GM23248 (cell line): Measurements from ENCODE around the gene ANKRD6. TPM values are rescaled to one million over a fixed set of nuclear protein-coding genes. Genes with fewer than 3 reads are reported as not detected.

Experiments
- DNase-seq: peaks from one replicate; pipeline ENCODE4 v3.0.0-alpha.2; 2015
- H2AFZ ChIP-seq: fragments of 200-600 bp; sonication (generic); 2 replicates; pipeline ENCODE4 v1.6.1; 2016; ENCODE audit warnings: antibody characterized with exemption
- H3F3A ChIP-seq: fragments of 200-600 bp; sonication (generic); 2 replicates; pipeline ENCODE4 v1.6.1; 2016; ENCODE audit warnings: mild to moderate bottlenecking, antibody characterized with exemption, mixed run types; ENCODE audit not compliant: insufficient read depth
- H3K27ac ChIP-seq: fragments of 200-600 bp; sonication (generic); 2 replicates; pipeline ENCODE4 v1.5.1; 2016; ENCODE audit warnings: mild to moderate bottlenecking
- H3K27me3 ChIP-seq: fragments of 200-600 bp; sonication (generic); replicated peaks from 2 replicates; pipeline ENCODE4 v1.6.1; 2016; ENCODE audit warnings: mild to moderate bottlenecking; ENCODE audit not compliant: insufficient read depth
- H3K36me3 ChIP-seq: fragments of 200-600 bp; sonication (generic); 2 replicates; pipeline ENCODE4 v1.6.1; 2016; ENCODE audit warnings: low read depth, mild to moderate bottlenecking
- H3K4me1 ChIP-seq: fragments of 200-600 bp; sonication (generic); 2 replicates; pipeline ENCODE4 v1.6.1; 2016; ENCODE audit warnings: mild to moderate bottlenecking; ENCODE audit not compliant: insufficient read depth
- H3K4me2 ChIP-seq: fragments of 200-600 bp; sonication (generic); one replicate; pipeline ENCODE4 v1.6.1; 2016; ENCODE audit warnings: mild to moderate bottlenecking; ENCODE audit not compliant: unreplicated experiment
- H3K4me3 ChIP-seq: fragments of 200-600 bp; sonication (generic); 2 replicates; pipeline ENCODE4 v1.5.1; 2016; ENCODE audit warnings: mild to moderate bottlenecking
- H3K79me2 ChIP-seq: fragments of 200-600 bp; sonication (generic); 2 replicates; pipeline ENCODE4 v1.6.1; 2016; ENCODE audit warnings: mild to moderate bottlenecking; ENCODE audit not compliant: insufficient read depth
- H3K9ac ChIP-seq: fragments of 200-600 bp; sonication (generic); 2 replicates; pipeline ENCODE4 v1.6.1; 2016; ENCODE audit warnings: mild to moderate bottlenecking
- H3K9me2 ChIP-seq: fragments of 200-600 bp; sonication (generic); 2 replicates; pipeline ENCODE4 v1.6.1; 2016; ENCODE audit warnings: mixed run types, mild to moderate bottlenecking, moderate library complexity; ENCODE audit not compliant: insufficient read depth
- H3K9me3 ChIP-seq: fragments of 200-600 bp; sonication (generic); one replicate; pipeline ENCODE4 v1.6.1; 2017; ENCODE audit warnings: low read depth
- H4K20me1 ChIP-seq: fragments of 200-600 bp; sonication (generic); 2 replicates; pipeline ENCODE4 v1.6.0; 2016; ENCODE audit not compliant: insufficient read depth
- EZH2 ChIP-seq: fragments of 200-600 bp; sonication (generic); IDR thresholded peaks from 2 replicates; pipeline ENCODE4 v1.6.1; 2018; ENCODE audit warnings: antibody characterized with exemption, mild to moderate bottlenecking; ENCODE audit not compliant: insufficient read depth, poor library complexity, severe bottlenecking
- EZH2phosphoT487 ChIP-seq: fragments of 200-600 bp; sonication (generic); IDR thresholded peaks from 2 replicates; pipeline ENCODE4 v1.6.1; 2018; ENCODE audit warnings: antibody characterized with exemption, moderate library complexity, mild to moderate bottlenecking, low read depth; ENCODE audit not compliant: insufficient read depth
- WGBS, 2 experiments: methylation state at CpG; one replicate each; pipeline ENCODE4 v1.1.6; 2015 to 2017; ENCODE audit warnings: low lambda C conversion rate in 2 of 2, low coverage in 1 of 2; ENCODE audit errors: missing lambda C conversion rate in 2 of 2; 5-methylcytosine and 5-hydroxymethylcytosine counted together
- in situ Hi-C: fragments of 300-500 bp; cut with MboI; formaldehyde crosslinking; loops from 2 replicates; pipeline ENCODE4 v1.15.0; 2020
- polyA plus RNA-seq: library from polyadenylated mRNA; unstranded; fragments of >200 nt; fragmentation: Nextera tagmentation; extraction: Ambion mirVana; gene quantifications from 2 replicates; pipeline ENCODE4 v1.2.1, GENCODE V29; 2016
- total RNA-seq: library from RNA; depleted of rRNA; stranded (reverse); fragments of >200 nt; shearing (Covaris generic); gene quantifications from 2 replicates; pipeline ENCODE4 v1.2.3, GENCODE V29; 2014

ANKRD6 gene
- total and polyA plus RNA-seq, 2 experiments from 2014 or later, result 0.54 to 12.4 TPM

GRCh38 chr6:89481695-89482094 is 48.7 kb downstream of the ANKRD6 start:
- H3F3A ChIP-seq, result no peaks in the 10 kb centered on the region
- peaks cover 18% of the 10 kb centered on the region; the same call in 1 of the 2 replicates for H3K4me1 ChIP-seq
- no peaks in the 10 kb centered on the region for H3K36me3 ChIP-seq
- no peak overlapping the region for H3K4me3 ChIP-seq
- H2AFZ ChIP-seq, result no peak overlapping the region
- no peaks in the 10 kb centered on the region for H3K9me2 ChIP-seq
- H3K27ac ChIP-seq, result no peak overlapping the region
- no peaks in the 10 kb centered on the region for H3K27me3 ChIP-seq
- DNase-seq, result no peak
- no peak overlapping the region for H3K9ac ChIP-seq
- no peaks in the 10 kb centered on the region for H3K79me2 ChIP-seq
- TF ChIP-seq EZH2phosphoT487, result no peak
- no peak for TF ChIP-seq EZH2
- no peaks in the 10 kb centered on the region for H3K9me3 ChIP-seq
- no peaks in the 10 kb centered on the region for H4K20me1 ChIP-seq
- H3K4me2 ChIP-seq, result no peak overlapping the region
- in situ Hi-C loops, result no loop called here
- WGBS, 2 experiments, result 54 to 60% methylated on average over 1 of the region's 1 CpG

GRCh38 chr6:89482126-89482525 is 49.2 kb downstream of the ANKRD6 start:
- Histone ChIP-seq H3K27me3 (no peaks in the 10 kb centered on the region), H3K9ac (no peak overlapping the region), H3K4me3 (no peak overlapping the region), H2AFZ (no peak overlapping the region), H3K79me2 (no peaks in the 10 kb centered on the region), H3K36me3 (no peaks in the 10 kb centered on the region), H3F3A (no peaks in the 10 kb centered on the region), H3K4me1 (peaks cover 18% of the 10 kb centered on the region; the same call in 1 of the 2 replicates), H3K4me2 (no peak overlapping the region), H3K9me2 (no peaks in the 10 kb centered on the region), H3K27ac (no peak overlapping the region), H4K20me1 (no peaks in the 10 kb centered on the region), H3K9me3 (no peaks in the 10 kb centered on the region)
- in situ Hi-C loops, result no loop called here
- TF ChIP-seq EZH2, result no peak
- TF ChIP-seq EZH2phosphoT487, result no peak
- 0 to 4% methylated on average over 1 of the region's 1 CpG for WGBS, 2 experiments
- peak; percentile 32 for DNase-seq

DNA sequence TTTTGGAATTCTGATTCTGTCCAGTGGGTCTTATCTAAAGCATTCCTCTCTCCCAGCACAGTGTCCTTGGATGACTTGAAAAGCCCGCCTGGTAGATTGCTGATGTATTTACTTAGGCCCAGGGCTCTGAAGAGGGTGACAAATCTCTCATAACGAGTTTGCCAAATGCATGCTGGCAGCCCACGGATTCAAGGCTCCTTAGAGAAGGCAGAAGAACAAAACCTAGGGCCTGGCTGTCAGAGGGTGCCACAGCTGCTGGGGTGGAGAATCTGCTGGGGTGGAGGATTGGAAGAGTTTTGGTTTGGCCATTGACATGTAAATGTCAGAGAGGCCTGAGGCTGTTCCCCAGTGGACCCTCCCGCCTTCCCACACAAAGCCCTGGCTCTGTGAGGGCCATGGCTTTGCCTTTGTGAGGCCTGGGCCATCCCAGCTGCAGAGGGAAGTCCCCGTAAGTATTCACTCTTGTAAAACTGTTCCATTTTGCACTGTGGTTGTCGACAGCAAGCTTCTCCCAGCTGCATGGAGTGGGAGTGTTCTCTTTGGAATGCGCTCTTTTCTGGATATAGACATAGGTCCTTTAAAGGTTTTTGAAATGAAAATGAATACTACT is 50.3 kb downstream of the ANKRD6 start:
- TF ChIP-seq EZH2phosphoT487 (no peak), EZH2 (no peak)
- Histone ChIP-seq H3K9me3 (no peaks in the 10 kb centered on the region), H3K27ac (no peak overlapping the region), H3K79me2 (no peaks in the 10 kb centered on the region), H3K4me2 (no peak overlapping the region), H3K4me3 (no peak overlapping the region), H2AFZ (peak overlapping the region; percentile 38; the same call in 1 of the 2 replicates), H3K9ac (no peak overlapping the region), H3K27me3 (no peaks in the 10 kb centered on the region), H3K9me2 (no peaks in the 10 kb centered on the region), H4K20me1 (no peaks in the 10 kb centered on the region), H3F3A (no peaks in the 10 kb centered on the region), H3K4me1 (peaks cover 18% of the 10 kb centered on the region; the same call in 1 of the 2 replicates), H3K36me3 (no peaks in the 10 kb centered on the region)
- DNase-seq, result peak; percentile 41
- WGBS, 2 experiments, result 20 to 22% methylated on average over 7 of the region's 7 CpGs
- in situ Hi-C loops, result no loop called here

DNA sequence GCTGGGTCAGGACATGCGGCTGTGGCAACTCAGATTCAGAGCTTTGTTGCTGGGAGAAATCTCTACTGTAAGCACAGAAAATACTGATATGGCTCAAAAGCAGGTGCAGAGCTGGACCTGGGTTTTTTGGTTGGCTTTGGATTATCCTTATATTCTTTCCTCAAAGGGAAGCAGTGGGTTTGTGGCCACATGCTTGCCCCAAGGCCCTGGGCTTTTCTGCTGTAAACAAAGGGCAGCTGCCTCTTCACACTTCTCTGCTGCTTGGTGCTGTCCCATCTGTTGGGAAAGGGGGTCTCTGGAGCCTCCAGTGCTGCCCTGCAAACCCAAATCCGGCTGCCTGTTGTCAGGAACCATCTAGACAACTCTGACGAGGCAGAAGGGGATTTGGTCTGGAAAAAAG is 52.4 kb downstream of the ANKRD6 start:
- Histone ChIP-seq H3F3A (no peaks in the 10 kb centered on the region), H2AFZ (no peak overlapping the region), H3K27me3 (no peaks in the 10 kb centered on the region), H3K4me1 (peaks cover 18% of the 10 kb centered on the region; the same call in 1 of the 2 replicates), H3K36me3 (no peaks in the 10 kb centered on the region), H3K9me2 (no peaks in the 10 kb centered on the region), H4K20me1 (no peaks in the 10 kb centered on the region), H3K9ac (no peak overlapping the region), H3K79me2 (no peaks in the 10 kb centered on the region), H3K4me2 (no peak overlapping the region), H3K27ac (no peak overlapping the region), H3K9me3 (no peaks in the 10 kb centered on the region), H3K4me3 (no peak overlapping the region)
- 38 to 44% methylated on average over 3 of the region's 3 CpGs for WGBS, 2 experiments
- no peak for DNase-seq
- in situ Hi-C loops, result no loop called here
- TF ChIP-seq EZH2 (no peak), EZH2phosphoT487 (no peak)
